ENCODE measurements around the gene IMPDH1.

DNA sequence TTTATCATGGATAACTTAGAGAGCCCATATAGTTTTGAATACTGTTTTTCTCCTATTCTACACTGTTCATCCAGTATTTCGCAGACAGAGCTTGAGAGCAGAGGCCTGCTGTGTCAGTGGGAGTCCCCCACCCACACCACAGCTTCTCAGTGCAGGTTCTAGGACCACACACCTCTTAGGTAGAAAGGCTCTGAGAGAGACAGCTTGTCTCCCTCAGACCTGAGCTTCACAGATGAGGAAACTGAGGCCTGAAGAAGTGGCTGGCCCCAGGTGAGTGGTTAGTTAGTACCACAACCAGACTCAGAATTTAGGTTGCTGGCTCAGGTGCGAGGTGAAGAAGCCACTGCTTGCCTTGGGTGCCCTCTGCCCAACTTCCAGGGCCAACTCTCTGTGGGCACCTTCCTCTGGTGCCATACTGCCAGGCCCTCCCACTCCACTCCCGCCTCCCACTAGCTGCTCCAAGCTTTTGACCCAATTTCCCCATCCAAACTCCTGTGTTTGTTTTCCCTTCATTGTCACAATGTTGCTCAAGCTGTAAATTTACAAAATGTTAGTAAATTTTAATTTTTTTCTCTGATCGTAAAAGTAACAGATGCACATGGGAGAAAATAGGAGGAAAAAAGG lies 38.3 kb upstream of the IMPDH1 start:
- TF ChIP-seq GATA2 (IDR thresholded peaks at IDR 0.05; ENCODE audit: low read depth, low read length), result no peak
- no peak for TF ChIP-seq GATA3 (IDR thresholded peaks at IDR 0.05; ENCODE audit: low read depth, low read length)

Data from SH-SY5Y (cell line).